ENCODE data around the gene MAML2.

The MAML2 gene

DNA sequence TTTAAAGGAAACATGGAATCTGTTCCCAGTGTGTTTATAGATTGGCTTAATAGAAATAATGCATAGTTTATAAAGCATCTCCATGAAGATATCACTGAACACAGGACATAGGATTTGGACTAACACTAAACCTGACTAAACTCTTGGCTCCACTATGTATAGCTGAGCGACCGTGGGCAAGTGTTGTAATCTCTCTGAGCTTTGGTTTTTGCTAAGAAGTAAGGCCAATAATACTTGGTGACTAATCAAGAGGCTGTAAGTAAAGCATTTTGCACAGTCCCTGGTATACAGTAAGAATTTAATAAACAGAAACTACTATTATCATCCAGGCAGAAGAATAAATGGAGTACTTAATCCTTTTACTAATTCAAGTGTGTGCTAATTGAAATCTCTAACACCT is 293.6 kb downstream of the MAML2 start:
- peak; percentile 25 for DNase-seq (ENCODE audit: low read depth, low spot score)
- TF ChIP-seq, protein P1, sequence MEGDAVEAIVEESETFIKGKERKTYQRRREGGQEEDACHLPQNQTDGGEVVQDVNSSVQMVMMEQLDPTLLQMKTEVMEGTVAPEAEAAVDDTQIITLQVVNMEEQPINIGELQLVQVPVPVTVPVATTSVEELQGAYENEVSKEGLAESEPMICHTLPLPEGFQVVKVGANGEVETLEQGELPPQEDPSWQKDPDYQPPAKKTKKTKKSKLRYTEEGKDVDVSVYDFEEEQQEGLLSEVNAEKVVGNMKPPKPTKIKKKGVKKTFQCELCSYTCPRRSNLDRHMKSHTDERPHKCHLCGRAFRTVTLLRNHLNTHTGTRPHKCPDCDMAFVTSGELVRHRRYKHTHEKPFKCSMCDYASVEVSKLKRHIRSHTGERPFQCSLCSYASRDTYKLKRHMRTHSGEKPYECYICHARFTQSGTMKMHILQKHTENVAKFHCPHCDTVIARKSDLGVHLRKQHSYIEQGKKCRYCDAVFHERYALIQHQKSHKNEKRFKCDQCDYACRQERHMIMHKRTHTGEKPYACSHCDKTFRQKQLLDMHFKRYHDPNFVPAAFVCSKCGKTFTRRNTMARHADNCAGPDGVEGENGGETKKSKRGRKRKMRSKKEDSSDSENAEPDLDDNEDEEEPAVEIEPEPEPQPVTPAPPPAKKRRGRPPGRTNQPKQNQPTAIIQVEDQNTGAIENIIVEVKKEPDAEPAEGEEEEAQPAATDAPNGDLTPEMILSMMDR (IDR thresholded peaks at IDR 0.05; ENCODE audit: low read depth, low read length), result no peak
- in situ Hi-C loops (cut with HindIII; ENCODE audit: low sequenced_read_pairs), result no loop called here
- no peak overlapping the region for H3K4me3 ChIP-seq (ENCODE audit: low read depth, low read length)

GRCh38 chr11:96045622-96046456 is 297.2 kb downstream of the MAML2 start:
- peak; percentile 86 for DNase-seq (ENCODE audit: low read depth, low spot score)
- in situ Hi-C loops (cut with HindIII; ENCODE audit: low sequenced_read_pairs), result no loop called here
- TF ChIP-seq, protein P1 (IDR thresholded peaks at IDR 0.05; ENCODE audit: low read depth, low read length), result peak; percentile 60
- H3K4me3 ChIP-seq (ENCODE audit: low read depth, low read length), result no peak overlapping the region

- DNase-seq (ENCODE audit: low read depth, low spot score), result no peak
- H3K4me3 ChIP-seq (ENCODE audit: low read depth, low read length), result no peak overlapping the region
- in situ Hi-C loops (cut with HindIII; ENCODE audit: low sequenced_read_pairs), result no loop called here
- TF ChIP-seq, protein P1 (IDR thresholded peaks at IDR 0.05; ENCODE audit: low read depth, low read length), result no peak
These were observed 298.2 kb downstream of the MAML2 start for GRCh38 chr11:96044747-96045146.

- in situ Hi-C loops (cut with HindIII; ENCODE audit: low sequenced_read_pairs), result no loop called here
- H3K4me3 ChIP-seq (ENCODE audit: low read depth, low read length), result no peak overlapping the region
- DNase-seq (ENCODE audit: low read depth, low spot score), result no peak
- TF ChIP-seq, protein P1 (IDR thresholded peaks at IDR 0.05; ENCODE audit: low read depth, low read length), result no peak
These were observed 298.7 kb downstream of the MAML2 start for GRCh38 chr11:96044311-96044710.

DNA sequence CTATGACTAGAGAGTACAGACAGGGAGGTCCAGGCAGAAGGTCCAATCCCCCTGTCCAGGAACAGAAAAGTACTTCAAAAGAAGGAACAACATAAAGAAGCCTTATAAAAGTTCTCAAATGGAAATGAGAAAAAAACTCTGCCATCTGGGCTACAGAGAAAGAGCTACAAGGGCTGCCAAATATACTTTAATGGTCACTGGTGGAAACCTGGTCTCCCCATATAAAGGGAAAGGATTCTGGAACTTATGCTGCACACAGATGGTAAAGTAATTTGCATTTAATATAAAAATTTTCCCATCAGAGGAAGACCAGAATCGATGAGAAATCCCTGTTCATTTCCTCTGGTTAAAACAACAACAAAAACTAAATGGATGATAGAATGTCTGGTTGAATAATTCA is 299.7 kb downstream of the MAML2 start:
- DNase-seq (ENCODE audit: low read depth, low spot score), result no peak
- in situ Hi-C loops (cut with HindIII; ENCODE audit: low sequenced_read_pairs), result no loop called here
- no peak overlapping the region for H3K4me3 ChIP-seq (ENCODE audit: low read depth, low read length)
- TF ChIP-seq, protein P1 (IDR thresholded peaks at IDR 0.05; ENCODE audit: low read depth, low read length), result no peak

DNA sequence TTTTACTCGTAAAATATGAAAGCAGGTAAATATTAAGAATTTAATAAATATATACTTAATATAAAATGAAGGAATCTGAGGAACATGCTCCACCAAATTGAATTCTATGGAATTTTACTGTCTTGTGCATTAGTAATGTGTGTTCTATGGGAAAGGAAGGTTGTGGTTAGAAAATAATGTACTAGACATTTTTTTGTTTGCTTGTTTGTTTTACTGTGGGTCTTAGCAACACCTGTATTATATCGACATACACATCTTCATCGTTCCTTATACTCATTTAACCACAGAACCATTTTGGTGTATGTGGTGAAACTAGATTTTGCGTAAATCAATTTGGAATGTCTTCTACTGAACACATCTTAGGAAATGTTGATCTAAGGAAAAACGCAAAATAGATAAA is 304.9 kb downstream of the MAML2 start:
- H3K4me3 ChIP-seq (ENCODE audit: low read depth, low read length), result no peak overlapping the region
- TF ChIP-seq, protein P1 (IDR thresholded peaks at IDR 0.05; ENCODE audit: low read depth, low read length), result no peak
- peak; percentile 25 for DNase-seq (ENCODE audit: low read depth, low spot score)
- in situ Hi-C loops (cut with HindIII; ENCODE audit: low sequenced_read_pairs), result no loop called here

All from astrocyte of the spinal cord (primary cell).